Mesothelial cell of epicardium (in vitro differentiated cells): ENCODE results near the gene SLC30A1. TPM values are rescaled to one million over a fixed set of nuclear protein-coding genes. Genes with fewer than 3 reads are reported as not detected.

Experiments
- DNase-seq, 2 experiments: peaks; one replicate each; pipeline ENCODE4 v3.0.0; 2021; ENCODE audit warnings: low spot score in 2 of 2; ENCODE audit not compliant: unreplicated experiment in 2 of 2
- H3K27ac Mint-ChIP-seq: 2 replicates; pipeline ENCODE4 v1.8.0; 2021; ENCODE audit warnings: mixed read lengths
- H3K27me3 Mint-ChIP-seq: 2 replicates; pipeline ENCODE4 v1.8.0; 2021; ENCODE audit warnings: low read depth, mixed read lengths
- H3K36me3 Mint-ChIP-seq: 2 replicates; pipeline ENCODE4 v1.8.0; 2021; ENCODE audit warnings: mixed read lengths
- H3K4me1 Mint-ChIP-seq: 2 replicates; pipeline ENCODE4 v1.8.0; 2021; ENCODE audit warnings: mixed read lengths
- H3K4me3 Mint-ChIP-seq: 2 replicates; pipeline ENCODE4 v1.8.0; 2021; ENCODE audit warnings: mild to moderate bottlenecking, moderate library complexity, mixed read lengths
- H3K9me3 Mint-ChIP-seq: 2 replicates; pipeline ENCODE4 v1.8.0; 2021; ENCODE audit warnings: mixed read lengths
- CTCF ChIP-seq: fragments of 200-600 bp; sonication (generic); IDR thresholded peaks from one replicate; pipeline ENCODE4 v1.5.0; 2021; ENCODE audit warnings: antibody characterized with exemption; ENCODE audit not compliant: unreplicated experiment
- total RNA-seq: library from RNA; stranded (reverse); gene quantifications from 3 replicates; pipeline ENCODE4 v1.2.1, GENCODE V29; 2021

SLC30A1 gene
- total RNA-seq, 1 donor from 2014 or later = 11.0 TPM

GRCh38 chr1:211610779-211611556 is 32.0 kb upstream of the SLC30A1 start:
- TF ChIP-seq CTCF = no peak
- Mint-ChIP-seq H3K9me3 (no peaks in the 10 kb centered on the region), H3K4me3 (no peak overlapping the region), H3K27ac (no peak overlapping the region), H3K36me3 (no peaks in the 10 kb centered on the region), H3K27me3 (peaks cover 16% of the 10 kb centered on the region), H3K4me1 (peaks cover 19% of the 10 kb centered on the region)
- DNase-seq = no peak

GRCh38 chr1:211609120-211610024 is 30.4 kb upstream of the SLC30A1 start:
- H3K27me3 Mint-ChIP-seq = peaks cover 16% of the 10 kb centered on the region
- H3K27ac Mint-ChIP-seq = no peak overlapping the region
- no peak for DNase-seq
- H3K4me1 Mint-ChIP-seq = peaks cover 34% of the 10 kb centered on the region
- no peak for TF ChIP-seq CTCF
- H3K4me3 Mint-ChIP-seq = no peak overlapping the region
- no peaks in the 10 kb centered on the region for H3K9me3 Mint-ChIP-seq
- no peaks in the 10 kb centered on the region for H3K36me3 Mint-ChIP-seq

- Mint-ChIP-seq H3K27ac (no peak overlapping the region), H3K9me3 (no peaks in the 10 kb centered on the region), H3K27me3 (peaks cover 16% of the 10 kb centered on the region), H3K4me3 (no peak overlapping the region), H3K36me3 (no peaks in the 10 kb centered on the region), H3K4me1 (peaks cover 42% of the 10 kb centered on the region)
- TF ChIP-seq CTCF = no peak
- no peak for DNase-seq
These were observed 29.0 kb upstream of the SLC30A1 start for GRCh38 chr1:211607754-211608473.

GRCh38 chr1:211606914-211607753 is 28.2 kb upstream of the SLC30A1 start:
- Mint-ChIP-seq H3K27me3 (peaks cover 16% of the 10 kb centered on the region), H3K4me3 (no peak overlapping the region), H3K36me3 (no peaks in the 10 kb centered on the region), H3K9me3 (no peaks in the 10 kb centered on the region), H3K27ac (no peak overlapping the region), H3K4me1 (peaks cover 49% of the 10 kb centered on the region)
- no peak for DNase-seq
- no peak for TF ChIP-seq CTCF
